HT-29 (cell line): Measurements from ENCODE around the gene FAM118B. TPM values are rescaled to one million over a fixed set of nuclear protein-coding genes. Genes with fewer than 3 reads are reported as not detected.

ENCODE experiments used
- DNase-seq: peaks from one replicate; pipeline ENCODE4 v3.0.0-alpha.2; 2015; ENCODE audit warnings: low spot score
- small RNA-seq: library from RNA; depleted of rRNA; stranded (forward); fragments of <200 nt; gene quantifications from one replicate; pipeline ENCODE3, GENCODE V24; 2014
- total RNA-seq: library from RNA; depleted of rRNA; stranded (reverse); fragments of >200 nt; shearing (Covaris generic); gene quantifications from 2 replicates; pipeline ENCODE4 v1.2.3, GENCODE V29; 2014; rRNA removed

The FAM118B gene
- total RNA-seq, 1 experiment from 2014 or later, result 16.3 TPM

DNA sequence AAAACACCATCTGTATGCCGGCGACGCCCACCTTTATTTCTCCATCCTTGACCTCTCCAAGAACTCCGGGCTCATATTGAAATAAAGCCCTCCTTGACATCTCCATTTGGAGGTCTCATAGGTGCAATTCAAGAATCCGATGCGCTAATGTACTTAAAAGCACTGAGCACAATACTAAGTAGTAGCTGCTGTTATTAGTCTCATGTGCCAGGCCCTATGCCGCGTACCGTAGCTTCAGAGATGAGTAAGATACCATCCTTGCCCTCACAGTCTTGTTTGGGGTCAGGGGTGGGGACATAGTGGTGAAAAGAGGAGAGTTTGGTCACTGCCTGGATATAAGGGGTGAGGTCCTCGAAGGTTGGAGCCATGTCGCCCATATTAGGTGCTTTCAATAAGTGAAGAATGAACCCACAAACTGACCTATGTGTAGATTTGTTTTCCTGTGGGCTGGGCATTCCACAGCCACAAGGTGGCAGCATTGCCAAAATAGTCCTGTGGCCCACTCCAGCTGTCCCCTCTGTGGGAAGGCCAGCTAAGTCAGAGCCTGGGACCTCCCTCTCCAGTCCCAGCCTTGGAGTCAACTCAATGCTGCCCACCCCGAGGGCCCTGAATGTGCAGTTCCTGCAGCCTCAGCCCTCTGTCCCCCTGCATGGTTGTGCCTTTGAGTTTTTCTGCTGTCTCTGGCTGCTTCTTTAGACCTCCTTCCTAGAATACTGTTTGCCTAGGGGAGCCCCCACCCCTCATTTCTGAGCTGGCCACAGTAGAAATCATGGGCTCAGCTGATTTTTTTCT is 98.8 kb downstream of the FAM118B start:
- DNase-seq, result peak; percentile 96

DNA sequence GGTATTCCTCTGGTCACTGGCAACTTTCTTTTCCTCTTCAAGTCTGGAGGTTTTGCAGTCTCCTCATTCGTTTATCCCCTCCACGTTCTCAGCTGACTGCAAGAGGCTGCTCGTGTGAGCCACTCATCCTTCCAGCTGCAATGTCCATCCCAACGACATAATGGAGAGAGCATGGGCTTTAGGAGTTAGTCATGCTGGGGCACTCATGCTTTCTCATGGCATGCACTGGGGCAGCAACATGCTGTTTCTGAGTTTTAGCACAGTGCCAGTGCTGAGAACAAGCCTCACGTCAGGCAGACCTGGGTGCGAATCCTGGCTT is 99.4 kb downstream of the FAM118B start:
- no peak for DNase-seq

DNA sequence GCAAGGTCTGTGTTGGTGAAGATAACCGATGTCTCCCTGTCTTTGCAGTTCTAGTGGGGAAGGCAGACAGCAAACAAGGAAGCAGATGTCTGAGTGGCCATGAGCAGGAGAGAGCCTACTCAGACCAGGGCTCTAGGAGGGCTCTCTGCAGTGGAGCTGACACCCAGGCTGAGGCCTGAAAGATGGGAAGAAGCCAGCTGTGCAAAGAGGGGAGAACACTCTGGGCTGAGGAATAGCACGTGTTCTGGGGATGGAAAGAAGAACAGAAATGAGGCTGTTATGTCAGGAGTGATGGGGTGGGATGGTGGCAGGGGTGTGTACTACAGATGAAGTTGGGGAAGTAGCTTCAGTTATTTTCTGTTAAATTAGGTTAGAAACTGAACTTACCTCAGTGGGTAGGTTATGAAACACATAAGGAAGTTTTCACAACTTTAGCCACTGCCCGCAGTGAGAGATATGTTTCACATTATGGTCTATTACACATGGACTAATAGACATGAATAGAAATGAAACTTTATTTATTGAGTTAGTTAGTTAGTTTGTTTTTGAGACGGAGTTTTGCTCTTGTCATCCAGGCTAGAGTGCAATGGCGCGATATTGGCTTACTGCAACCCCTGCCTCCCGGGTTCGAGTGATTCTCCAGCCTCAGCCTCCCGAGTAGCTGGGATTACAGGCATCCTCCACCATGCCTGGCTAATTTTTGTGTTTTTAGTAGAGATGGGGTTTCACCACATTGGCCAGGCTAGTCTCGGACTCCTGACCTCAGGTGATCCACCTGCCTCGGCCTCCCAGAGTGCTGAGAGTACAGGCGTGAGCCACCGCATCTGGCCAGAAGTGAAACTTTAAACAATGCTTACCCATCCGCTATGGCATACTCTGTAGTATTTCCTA is 100.1 kb downstream of the FAM118B start:
- no peak for DNase-seq

Small RNA genes lying within 50 kb of the gene (small RNA-seq; reads per million reads assigned to genes)
- gene AP001893.2 (not detected), gene RN7SL351P (not detected), gene RNU4-86P (not detected)

Other genes with a start within 250 kb of the FAM118B start
- gene CDON, start 148.9 kb upstream of the FAM118B start, total RNA-seq, result 4.7 and 4.8 TPM in 2 replicates
- 47.6 and 52.7 TPM in 2 replicates for gene RPUSD4, start 132 bp upstream of the FAM118B start, total RNA-seq
- 125 and 126 TPM in 2 replicates for gene SRPRA, start 57.1 kb downstream of the FAM118B start, total RNA-seq
- gene FOXRED1, start 57.4 kb downstream of the FAM118B start, total RNA-seq, result 38.2 and 42.6 TPM in 2 replicates
- 11.6 and 12.3 TPM in 2 replicates for gene TIRAP, start 71.3 kb downstream of the FAM118B start, total RNA-seq
- gene DCPS, start 92.3 kb downstream of the FAM118B start, total RNA-seq, result 51.0 and 63.2 TPM in 2 replicates
- 140 and 158 TPM in 2 replicates for gene ST3GAL4, start 143.9 kb downstream of the FAM118B start, total RNA-seq